Activated gamma-delta T cell treated with anti-CD3 and anti-CD28 coated beads, Interleukin-2, amount 50 U/mL, for 16 hours (primary cell): ENCODE results near the gene RNF112.

Experiments
- DNase-seq: peaks from one replicate; pipeline ENCODE4 v3.0.0-alpha.2; 2020; ENCODE audit warnings: low read depth

The RNF112 gene, protein sequence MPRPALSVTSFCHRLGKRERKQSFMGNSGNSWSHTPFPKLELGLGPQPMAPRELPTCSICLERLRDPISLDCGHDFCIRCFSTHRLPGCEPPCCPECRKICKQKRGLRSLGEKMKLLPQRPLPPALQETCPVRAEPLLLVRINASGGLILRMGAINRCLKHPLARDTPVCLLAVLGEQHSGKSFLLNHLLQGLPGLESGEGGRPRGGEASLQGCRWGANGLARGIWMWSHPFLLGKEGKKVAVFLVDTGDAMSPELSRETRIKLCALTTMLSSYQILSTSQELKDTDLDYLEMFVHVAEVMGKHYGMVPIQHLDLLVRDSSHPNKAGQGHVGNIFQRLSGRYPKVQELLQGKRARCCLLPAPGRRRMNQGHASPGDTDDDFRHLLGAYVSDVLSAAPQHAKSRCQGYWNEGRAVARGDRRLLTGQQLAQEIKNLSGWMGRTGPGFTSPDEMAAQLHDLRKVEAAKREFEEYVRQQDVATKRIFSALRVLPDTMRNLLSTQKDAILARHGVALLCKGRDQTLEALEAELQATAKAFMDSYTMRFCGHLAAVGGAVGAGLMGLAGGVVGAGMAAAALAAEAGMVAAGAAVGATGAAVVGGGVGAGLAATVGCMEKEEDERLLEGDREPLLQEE

GRCh38 chr17:19410875-19411620, at the start of gene RNF112:
Gene RNF112 (plus strand): TSS chr17:19411232. CDS start chr17:19411409, 177 bp downstream.
- no peak for DNase-seq

DNA sequence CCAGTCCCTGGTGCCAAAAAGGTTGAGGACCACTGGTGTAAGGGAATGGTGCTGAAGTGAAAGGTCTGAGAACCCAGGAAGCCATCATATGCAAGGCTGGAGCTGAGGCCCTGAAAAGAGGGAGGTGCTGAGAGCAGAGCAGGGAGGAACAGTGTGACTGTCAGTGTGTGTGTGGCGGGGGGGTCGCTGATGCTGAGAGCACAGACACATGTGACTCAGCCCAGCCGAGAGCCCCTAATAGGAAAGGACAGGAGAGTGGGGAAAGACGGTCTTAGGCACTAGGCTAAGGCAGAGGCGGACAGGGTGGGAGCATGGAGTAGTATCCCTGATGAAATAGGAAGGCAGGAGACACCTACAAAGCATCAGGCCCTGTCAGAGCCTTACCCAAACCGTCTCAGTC, 49.7 kb upstream of the RNF112 start:
- DNase-seq: no peak

GRCh38 chr17:19361944-19362276, 49.1 kb upstream of the RNF112 start:
- no peak for DNase-seq

DNA sequence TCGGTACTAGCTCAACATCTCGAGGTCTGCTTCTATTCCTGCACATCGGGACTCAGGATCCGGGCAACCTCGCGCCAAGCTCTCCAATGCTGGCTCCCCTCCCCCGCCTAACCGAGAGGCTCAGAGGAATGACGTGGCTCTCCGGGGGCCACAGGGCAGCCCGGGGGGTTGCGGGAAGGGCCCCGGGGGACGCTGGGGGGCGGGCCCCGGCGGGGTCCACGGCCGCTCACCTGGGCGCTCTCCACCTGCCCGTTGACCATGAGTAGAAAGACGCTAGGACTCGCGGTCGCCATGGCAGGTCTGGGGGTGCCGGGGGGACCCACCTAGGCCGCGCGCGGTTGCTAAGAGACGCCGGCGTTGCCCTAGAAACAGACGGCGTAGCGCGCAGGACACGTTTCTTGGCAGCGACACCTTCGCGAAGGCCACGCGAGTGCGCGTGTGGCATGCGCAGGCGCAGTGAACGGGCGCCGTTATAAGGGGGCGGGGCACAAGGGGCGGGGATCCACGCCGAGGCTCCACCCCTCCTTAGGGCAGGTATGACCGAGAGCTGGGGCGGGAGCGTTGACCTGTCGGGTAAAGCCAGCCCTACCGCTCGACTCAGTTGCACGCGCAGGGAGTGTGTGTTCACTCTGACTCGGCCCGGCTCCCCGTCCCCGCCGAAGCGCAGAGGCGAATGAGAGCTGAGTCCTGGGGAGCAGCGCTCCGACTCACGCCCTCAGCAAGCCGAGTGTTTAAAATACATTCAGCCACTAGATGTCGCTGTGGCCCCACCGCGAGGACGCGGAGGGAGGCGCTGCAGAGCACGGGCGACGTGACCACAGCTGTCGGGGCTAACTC, 48.5 kb upstream of the RNF112 start, which contains the start of gene B9D1:
Gene B9D1 (minus strand): TSS at position 447 of the 837 bp plus-strand sequence. CDS start 154 bp downstream, at position 293.
- peak; percentile 87 for DNase-seq

GRCh38 chr17:19363114-19363438, 48.0 kb upstream of the RNF112 start:
- DNase-seq: no peak

DNA sequence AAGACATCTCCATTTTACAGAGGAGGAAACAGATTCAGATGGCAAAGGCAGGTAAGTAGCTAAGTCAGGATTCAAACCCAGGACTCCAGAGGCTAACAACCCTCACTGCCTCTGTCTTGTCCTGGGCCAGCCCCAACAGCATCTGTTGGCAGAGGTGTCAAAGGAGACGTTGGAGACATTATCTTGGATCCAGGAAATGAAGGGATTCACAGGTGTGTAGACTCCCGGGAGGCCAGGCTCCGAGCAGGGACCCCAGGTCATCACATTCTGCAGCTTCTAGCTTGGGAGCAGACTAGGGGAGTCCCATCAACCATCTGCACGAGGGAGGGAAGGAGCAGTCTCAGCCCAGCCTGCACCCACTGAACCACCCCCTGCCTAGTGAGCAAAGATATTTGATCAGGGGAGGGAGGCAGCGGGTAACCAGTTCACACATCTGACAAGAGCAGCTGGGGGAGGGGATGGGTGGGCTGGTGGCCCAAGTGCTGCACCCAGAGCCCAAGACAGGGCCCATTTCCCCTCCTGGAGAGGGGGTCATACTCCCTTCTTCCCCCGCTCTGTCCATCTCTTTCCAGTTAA, 47.5 kb upstream of the RNF112 start:
- no peak for DNase-seq

DNA sequence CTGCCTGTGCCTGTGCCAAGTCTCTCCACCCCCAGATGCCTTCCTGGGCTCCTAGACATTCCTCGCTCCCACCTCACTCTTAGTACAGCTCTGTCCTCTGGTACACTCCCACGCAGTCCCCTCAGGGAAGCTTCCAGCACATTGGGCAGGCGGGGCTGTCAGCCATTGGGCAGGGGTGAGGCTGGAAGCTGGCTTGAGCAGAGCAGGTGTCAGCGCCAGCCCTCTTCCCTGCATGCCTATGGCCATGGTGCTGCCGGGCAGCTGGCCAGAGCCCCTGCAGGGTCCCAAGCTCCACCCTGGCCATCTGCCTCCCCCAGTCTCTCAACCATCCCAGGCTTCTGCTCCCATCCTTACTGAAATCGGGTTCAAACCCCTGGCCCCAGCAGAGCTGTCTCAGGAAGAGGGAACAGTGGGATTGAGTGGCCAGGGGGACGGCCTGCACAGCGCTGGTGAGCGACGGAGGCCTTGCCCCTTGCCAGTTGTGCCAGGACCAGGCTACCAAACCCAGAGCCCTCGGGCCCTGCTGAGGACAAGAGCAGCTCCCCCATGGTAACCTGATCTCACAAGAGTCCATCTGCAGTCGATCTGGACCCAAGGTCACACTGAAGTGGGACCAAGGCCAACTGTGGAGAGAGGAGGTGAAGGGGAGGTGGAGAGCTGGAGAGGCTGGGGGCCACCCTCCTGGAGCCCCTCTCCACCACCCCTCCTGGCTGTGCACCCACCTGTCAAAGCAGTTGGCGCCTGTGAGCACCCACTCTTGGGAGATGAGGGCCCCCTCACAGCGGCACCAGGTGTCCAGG, 46.1 kb upstream of the RNF112 start:
- DNase-seq: no peak

DNA sequence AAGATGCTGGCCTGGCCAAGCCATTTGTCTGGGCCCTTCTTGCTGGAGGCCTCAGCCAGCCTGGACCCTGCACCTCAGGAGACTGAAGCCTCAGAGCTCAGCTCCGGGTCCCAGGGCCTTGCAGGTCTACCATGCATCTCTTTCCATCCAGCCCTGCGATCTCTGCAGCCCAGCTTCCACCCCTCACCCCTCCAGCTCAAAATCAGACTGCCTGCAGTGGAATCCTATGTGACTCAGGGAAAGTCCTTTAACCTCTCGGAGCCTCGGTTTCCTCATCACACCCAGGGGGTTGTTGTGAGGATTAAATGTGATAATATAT, 45.6 kb upstream of the RNF112 start:
- no peak for DNase-seq

DNA sequence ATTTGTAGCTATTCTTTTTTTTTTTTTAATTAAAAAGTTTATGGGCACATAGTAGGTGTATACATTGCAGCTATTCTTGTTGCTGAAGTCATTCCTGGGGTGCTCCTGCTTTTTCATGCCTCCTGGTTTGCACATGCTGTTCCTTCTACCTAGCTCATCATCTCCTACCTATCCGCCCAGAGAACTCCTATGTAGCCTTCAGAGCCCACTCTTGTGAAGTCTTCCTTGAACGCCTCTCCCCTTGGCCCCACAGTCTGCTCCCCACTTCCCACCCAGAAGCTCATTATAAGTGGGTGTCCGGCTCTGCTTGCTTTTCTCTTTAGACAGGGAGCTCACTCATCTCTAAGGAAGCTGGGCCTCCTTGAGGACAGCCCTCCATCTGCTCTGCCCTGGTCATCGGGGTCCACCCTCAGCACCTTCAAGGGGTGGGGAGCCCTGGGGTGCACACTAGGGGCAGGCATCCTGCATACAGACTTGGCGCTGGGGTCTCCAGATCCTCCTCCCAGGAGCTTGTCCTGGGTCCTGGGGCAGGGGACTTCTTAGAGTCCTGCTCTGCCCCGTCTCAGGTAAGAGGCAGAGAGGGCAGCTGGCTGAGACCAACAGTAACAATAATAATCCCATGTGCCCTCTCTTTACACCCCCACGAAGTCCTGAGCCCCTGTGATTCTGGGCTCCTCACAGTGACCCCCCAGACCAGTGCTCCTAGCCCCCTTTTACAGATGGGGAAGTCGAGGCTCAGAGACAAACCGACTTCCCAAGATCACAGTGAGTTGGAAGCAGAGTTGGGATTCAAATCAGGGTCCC, 45.0 kb upstream of the RNF112 start:
- DNase-seq: no peak

GRCh38 chr17:19366637-19366972, 44.4 kb upstream of the RNF112 start:
- no peak for DNase-seq

GRCh38 chr17:19368229-19368628, 42.8 kb upstream of the RNF112 start:
- no peak for DNase-seq

DNA sequence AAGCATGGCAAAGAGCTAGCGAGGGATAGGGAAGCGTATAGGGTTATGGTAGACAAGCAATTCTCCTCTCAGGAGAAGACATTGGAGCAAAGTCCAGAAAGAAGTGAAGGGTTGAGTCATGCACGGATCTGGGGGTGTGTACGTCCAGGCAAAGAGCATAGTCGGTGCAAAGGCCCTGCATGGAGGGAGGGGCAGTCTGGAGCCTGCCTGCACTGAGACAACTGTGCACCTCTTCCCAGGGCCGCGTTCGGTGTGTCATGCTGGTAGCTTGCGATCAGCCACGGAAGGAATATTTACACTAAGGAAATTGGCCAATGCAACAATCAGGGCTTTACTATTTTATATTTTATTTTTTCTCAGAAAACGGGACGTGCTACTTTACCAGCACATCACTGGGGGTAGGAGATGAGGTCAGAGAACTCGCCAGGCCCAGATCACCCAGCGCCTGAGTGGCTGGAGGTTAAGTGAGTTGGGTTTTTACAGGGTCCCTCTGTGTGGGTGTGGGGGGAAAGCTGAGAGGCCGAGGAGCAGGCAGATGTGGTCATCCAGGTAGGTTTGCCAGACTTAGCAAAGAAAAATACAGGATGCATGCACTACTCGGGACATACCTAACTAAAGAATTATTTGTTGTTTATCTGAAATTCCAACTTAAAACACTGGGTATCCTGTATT, 41.8 kb upstream of the RNF112 start:
- DNase-seq: no peak

DNA sequence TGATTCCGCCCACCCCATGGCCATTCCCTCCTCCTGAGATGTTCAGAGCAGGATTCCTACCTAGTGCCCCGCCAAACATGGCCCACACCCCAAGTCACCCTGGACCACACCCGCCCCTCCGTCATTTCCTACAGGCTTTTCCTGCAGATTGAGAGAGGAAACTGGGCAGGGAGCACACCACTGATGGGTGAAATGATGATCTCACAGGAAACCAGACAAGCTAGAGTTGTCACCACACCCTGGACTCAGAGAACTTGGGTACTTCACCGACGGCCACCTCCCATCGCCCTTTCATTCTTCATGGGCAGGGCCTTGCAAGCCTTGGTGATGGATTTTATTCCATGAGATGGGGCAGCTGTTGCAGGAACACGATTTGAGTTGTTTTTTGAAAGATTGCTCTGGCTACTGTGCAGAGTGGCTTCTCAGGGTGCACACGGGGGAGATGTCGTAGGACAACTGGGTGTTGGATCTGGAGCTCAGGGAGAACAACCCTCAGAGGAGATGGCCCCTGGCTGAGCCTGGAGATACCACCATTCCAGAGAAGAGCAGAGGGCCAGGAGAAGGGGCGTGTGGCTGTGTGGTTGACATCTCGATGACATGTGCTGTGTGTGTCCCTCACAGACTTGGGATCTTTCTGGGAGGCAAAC, 41.1 kb upstream of the RNF112 start:
- DNase-seq: no peak

- no peak for DNase-seq
Observed at GRCh38 chr17:19370493-19370960, 40.5 kb upstream of the RNF112 start.

DNA sequence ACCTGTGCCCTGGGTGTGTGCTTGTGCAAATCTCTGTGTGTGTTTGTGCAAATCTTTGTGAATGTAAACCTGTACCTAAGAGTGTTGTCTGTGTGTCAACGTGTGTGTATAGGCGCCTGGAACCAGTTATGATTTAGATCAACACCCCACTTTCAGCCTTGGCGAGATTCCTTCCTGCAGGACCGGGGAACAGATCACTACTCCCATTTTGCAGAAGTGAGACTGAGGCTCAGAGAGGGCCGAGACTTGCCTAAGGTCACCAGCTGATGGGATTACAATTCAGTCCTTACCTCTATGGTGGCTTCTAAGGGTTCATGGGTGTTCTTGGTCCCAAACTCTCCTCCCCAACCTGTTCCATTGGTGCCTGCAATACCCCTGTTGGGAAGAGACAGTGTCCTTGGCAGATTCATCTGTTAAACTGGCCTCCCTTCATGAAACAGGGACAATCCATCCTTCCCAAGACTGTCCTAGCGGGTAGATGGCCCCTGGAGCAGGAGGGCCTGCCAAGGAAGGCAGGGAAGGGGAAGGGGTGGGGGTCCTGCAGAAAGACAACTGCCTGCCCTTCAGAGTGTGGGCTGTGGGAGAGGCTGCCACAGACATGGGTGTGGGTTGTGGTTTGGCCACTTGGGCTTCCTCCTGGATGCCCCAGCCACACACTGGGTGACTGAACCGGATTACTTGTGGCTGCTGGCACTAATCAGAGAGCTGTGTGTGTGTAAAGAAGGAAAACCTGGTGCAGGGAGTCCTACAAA, 39.6 kb upstream of the RNF112 start:
- DNase-seq: no peak

GRCh38 chr17:19372011-19372370, 39.0 kb upstream of the RNF112 start:
- DNase-seq: no peak

GRCh38 chr17:19372439-19372838, 38.6 kb upstream of the RNF112 start:
- DNase-seq: no peak

- DNase-seq: no peak
Observed at GRCh38 chr17:19372866-19373504, 38.0 kb upstream of the RNF112 start.
